Measurements from ENCODE around the gene AOAH. TPM values are rescaled to one million over a fixed set of nuclear protein-coding genes. Genes with fewer than 3 reads are reported as not detected.

AOAH gene
- total RNA-seq, 1 experiment from 2014 or later = 0.39 TPM

DNA sequence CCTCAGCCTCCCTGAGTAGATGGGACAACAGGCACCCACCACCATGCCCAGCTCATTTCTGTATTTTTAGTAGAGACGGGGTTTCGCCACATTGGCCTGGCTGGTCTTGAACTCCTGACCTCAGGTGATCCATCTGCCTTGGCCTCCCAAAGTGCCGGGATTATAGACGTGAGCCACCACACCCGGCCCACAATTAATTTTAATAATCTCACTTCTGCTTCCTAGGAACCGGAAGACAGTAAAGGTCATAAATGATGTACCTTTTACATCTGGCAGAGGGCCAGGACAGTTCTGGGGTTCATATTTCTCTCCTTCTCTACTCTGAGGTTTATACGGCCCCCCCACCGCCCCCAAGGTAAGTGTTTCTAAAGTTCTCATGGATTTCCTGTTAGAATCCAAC, 31.2 kb upstream of the AOAH start:
- Mint-ChIP-seq H3K4me1 (peaks cover 7 to 8% of the 10 kb centered on the region in 2 experiments; a peak in 3 of 4 replicates), H3K27me3 (ENCODE audit: low read depth) (no peaks in the 10 kb centered on the region), H3K9me3 (no peaks in the 10 kb centered on the region), H3K4me3 (no peak overlapping the region), H3K36me3 (ENCODE audit: insufficient read depth in 1 of 3, low read depth in 3 of 3) (no peaks in the 10 kb centered on the region; a peak in 1 of 7 replicates), H3K27ac (no peak overlapping the region)
- Histone ChIP-seq H2AK5ac (ENCODE audit: insufficient read length, low read length) (no peak overlapping the region), H3K14ac (ENCODE audit: insufficient read depth, low read length) (no peak overlapping the region), H2BK15ac (ENCODE audit: low read depth, low read length) (no peak overlapping the region), H3K27ac (ENCODE audit: insufficient read length, low read depth, low read length) (no peak overlapping the region), H3K79me2 (ENCODE audit: insufficient read depth, low read length) (no peaks in the 10 kb centered on the region), H3K27me3 (ENCODE audit: insufficient read depth, low read length) (no peaks in the 10 kb centered on the region), H4K5ac (ENCODE audit: insufficient read length, low read depth, low read length) (no peak overlapping the region), H3K18ac (ENCODE audit: insufficient read length, low read depth, low read length) (no peak overlapping the region), H3K23me2 (ENCODE audit: insufficient read length, low read depth, low read length, poor library complexity, severe bottlenecking) (no peaks in the 10 kb centered on the region), H3K23ac (ENCODE audit: insufficient read length, low read depth, low read length) (no peak overlapping the region), H2AFZ (ENCODE audit: low read length) (no peak overlapping the region), H2BK20ac (ENCODE audit: low read depth, low read length, poor library complexity, severe bottlenecking) (no peak overlapping the region), H3K4me1 (ENCODE audit: insufficient read depth, low read length) (no peaks in the 10 kb centered on the region), H3K79me1 (ENCODE audit: insufficient read depth, low read depth, low read length, poor library complexity, severe bottlenecking) (no peaks in the 10 kb centered on the region), H3K4ac (ENCODE audit: low read depth, low read length) (no peak overlapping the region), H2BK120ac (ENCODE audit: low read depth, low read length, poor library complexity, severe bottlenecking) (no peak overlapping the region), H3K56ac (ENCODE audit: insufficient read length, low read depth, low read length) (no peak overlapping the region), H2BK12ac (ENCODE audit: insufficient read length, low read depth, low read length) (no peak overlapping the region), H4K91ac (ENCODE audit: insufficient read length, low read depth, low read length) (no peak overlapping the region), H3K9me3 (ENCODE audit: control insufficient read depth, low read depth, low read length) (no peaks in the 10 kb centered on the region), H4K20me1 (ENCODE audit: control insufficient read depth, insufficient read depth, insufficient read length) (no peaks in the 10 kb centered on the region), H3K9ac (ENCODE audit: extremely low read depth, insufficient read length, low read length) (no peak overlapping the region), H3K4me2 (ENCODE audit: insufficient read depth, insufficient read length, low read length) (no peak overlapping the region), H3T11ph (ENCODE audit: low read length) (no peak overlapping the region), H4K8ac (replicated peaks; ENCODE audit: insufficient read length, low read depth, low read length) (no peak overlapping the region), H2BK5ac (ENCODE audit: insufficient read length, low read length) (no peak overlapping the region)
- no peak for DNase-seq
- TF ChIP-seq, protein P1, sequence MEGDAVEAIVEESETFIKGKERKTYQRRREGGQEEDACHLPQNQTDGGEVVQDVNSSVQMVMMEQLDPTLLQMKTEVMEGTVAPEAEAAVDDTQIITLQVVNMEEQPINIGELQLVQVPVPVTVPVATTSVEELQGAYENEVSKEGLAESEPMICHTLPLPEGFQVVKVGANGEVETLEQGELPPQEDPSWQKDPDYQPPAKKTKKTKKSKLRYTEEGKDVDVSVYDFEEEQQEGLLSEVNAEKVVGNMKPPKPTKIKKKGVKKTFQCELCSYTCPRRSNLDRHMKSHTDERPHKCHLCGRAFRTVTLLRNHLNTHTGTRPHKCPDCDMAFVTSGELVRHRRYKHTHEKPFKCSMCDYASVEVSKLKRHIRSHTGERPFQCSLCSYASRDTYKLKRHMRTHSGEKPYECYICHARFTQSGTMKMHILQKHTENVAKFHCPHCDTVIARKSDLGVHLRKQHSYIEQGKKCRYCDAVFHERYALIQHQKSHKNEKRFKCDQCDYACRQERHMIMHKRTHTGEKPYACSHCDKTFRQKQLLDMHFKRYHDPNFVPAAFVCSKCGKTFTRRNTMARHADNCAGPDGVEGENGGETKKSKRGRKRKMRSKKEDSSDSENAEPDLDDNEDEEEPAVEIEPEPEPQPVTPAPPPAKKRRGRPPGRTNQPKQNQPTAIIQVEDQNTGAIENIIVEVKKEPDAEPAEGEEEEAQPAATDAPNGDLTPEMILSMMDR (conservative IDR thresholded peaks at IDR 0.05) = no peak
- no CpG with 5 or more reads among the region's 8 CpGs for WGBS (ENCODE audit: extremely low coverage, insufficient read length, low lambda C conversion rate)

All from H9 (cell line).